Measurements from ENCODE around the gene MAGI1.

MAGI1 gene

DNA sequence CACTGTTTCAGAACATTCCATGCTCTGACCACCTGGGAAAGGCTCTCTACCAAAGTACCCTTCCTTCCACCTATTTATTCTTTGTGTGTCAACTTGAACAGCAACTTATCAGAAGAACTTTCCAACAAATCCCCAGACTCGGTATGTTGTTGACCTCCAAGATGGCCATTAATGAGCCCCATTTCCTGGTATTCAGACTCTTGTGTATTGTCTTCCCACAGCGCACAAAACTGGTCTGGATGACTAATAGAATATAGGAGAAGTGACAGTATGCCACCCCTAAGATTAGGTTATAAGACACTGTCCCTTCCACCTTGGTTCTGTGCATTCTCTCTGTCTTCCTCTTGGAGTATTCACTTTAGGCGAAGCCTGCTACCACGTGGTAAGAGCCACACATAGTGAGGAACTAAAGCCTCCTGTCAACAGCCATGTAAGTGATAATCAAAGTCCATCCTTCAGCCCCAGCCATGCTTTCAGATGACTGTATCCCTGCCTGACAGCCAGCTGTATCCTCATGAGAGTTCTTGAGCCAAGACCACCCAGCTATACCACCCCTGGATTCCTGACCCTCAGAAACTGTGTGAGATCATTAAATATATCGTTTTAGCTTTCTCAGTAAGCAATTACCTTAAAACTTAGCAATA lies 481.7 kb downstream of the MAGI1 start:
- Histone ChIP-seq H3K4me3 (ENCODE audit: low read depth in 1 of 2, low read length in 1 of 2) (no peak overlapping the region), H3K27me3 (no peaks in the 10 kb centered on the region), H3K36me3 (no peaks in the 10 kb centered on the region), H3K9me3 (no peaks in the 10 kb centered on the region), H3K4me1 (ENCODE audit: control insufficient read depth in 1 of 2, insufficient read depth in 1 of 2, low read depth in 1 of 2, low read length in 1 of 2) (no peaks in the 10 kb centered on the region), H3K27ac (no peak overlapping the region)
- TF ChIP-seq, protein P1, sequence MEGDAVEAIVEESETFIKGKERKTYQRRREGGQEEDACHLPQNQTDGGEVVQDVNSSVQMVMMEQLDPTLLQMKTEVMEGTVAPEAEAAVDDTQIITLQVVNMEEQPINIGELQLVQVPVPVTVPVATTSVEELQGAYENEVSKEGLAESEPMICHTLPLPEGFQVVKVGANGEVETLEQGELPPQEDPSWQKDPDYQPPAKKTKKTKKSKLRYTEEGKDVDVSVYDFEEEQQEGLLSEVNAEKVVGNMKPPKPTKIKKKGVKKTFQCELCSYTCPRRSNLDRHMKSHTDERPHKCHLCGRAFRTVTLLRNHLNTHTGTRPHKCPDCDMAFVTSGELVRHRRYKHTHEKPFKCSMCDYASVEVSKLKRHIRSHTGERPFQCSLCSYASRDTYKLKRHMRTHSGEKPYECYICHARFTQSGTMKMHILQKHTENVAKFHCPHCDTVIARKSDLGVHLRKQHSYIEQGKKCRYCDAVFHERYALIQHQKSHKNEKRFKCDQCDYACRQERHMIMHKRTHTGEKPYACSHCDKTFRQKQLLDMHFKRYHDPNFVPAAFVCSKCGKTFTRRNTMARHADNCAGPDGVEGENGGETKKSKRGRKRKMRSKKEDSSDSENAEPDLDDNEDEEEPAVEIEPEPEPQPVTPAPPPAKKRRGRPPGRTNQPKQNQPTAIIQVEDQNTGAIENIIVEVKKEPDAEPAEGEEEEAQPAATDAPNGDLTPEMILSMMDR (IDR thresholded peaks at IDR 0.05): no peak

DNA sequence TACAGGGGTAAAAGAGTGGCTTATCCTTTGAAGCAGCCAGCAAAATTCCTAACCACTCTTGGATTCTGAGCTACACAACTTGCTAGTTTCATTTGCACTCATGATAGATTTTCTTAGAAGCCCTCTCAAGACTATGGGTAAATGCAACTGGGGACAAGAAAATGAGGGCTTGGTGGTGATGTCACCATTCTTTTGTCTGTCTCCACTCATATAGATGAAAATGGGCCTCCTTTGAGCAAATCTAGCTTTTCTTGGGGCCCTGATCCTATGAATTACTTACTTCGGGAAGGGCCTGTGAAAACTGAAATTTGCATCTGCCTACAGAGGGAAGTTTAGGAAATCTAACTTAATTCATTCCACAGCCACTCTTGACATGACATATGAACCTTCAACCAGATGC lies 486.3 kb downstream of the MAGI1 start:
- no peaks in the 10 kb centered on the region for H3K9me3 ChIP-seq
- peaks cover 35% of the 10 kb centered on the region for H3K27me3 ChIP-seq
- H3K27ac ChIP-seq: no peak overlapping the region
- no peak overlapping the region for H3K4me3 ChIP-seq (ENCODE audit: low read depth in 1 of 2, low read length in 1 of 2)
- TF ChIP-seq, protein P1 (IDR thresholded peaks at IDR 0.05): no peak
- H3K36me3 ChIP-seq: no peaks in the 10 kb centered on the region
- no peaks in the 10 kb centered on the region for H3K4me1 ChIP-seq (ENCODE audit: control insufficient read depth in 1 of 2, insufficient read depth in 1 of 2, low read depth in 1 of 2, low read length in 1 of 2)

DNA sequence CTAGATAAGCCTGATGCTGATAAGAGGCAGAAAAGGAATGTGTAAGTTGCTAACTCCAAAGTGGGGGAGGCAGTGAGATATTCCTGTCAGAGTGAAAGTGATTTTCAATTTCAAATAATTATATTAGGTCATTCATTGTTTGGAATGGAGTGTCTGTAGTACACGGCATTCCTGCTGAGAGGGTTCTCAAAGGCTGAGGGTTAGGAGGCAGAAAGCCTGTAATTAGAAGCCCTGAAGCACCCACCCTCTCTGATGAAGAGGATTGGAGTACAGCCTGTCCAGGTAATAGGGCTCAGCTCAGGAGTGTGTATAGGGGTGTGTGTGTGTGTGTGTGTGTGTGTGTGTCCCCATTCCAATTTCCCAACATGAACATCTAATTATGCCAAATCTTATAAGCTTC lies 486.8 kb downstream of the MAGI1 start:
- Histone ChIP-seq H3K4me3 (ENCODE audit: low read depth in 1 of 2, low read length in 1 of 2) (no peak overlapping the region), H3K4me1 (ENCODE audit: control insufficient read depth in 1 of 2, insufficient read depth in 1 of 2, low read depth in 1 of 2, low read length in 1 of 2) (no peaks in the 10 kb centered on the region), H3K36me3 (no peaks in the 10 kb centered on the region), H3K27ac (no peak overlapping the region), H3K27me3 (peaks cover 39% of the 10 kb centered on the region), H3K9me3 (no peaks in the 10 kb centered on the region)
- TF ChIP-seq, protein P1 (IDR thresholded peaks at IDR 0.05): no peak

DNA sequence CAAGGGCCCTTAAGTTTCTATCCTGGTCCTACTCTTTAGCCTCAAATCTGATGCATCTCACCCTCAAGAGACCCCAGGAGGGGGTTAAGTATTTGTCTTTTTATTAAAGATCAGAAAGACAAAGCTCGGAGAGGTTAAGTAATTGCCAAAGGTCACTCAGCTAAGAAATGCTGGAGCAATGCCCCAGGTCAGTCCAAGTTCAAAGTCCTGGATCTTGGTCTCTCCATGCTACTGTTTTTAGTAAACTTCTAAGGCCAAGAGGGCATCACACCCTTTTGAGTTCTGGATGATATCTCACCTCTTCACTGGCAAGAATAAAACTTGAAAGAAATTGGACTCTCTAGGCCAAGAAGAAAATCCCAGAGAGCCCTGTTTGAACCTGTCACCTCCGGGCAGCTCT lies 488.6 kb downstream of the MAGI1 start:
- TF ChIP-seq, protein P1 (IDR thresholded peaks at IDR 0.05): no peak
- peaks cover 39% of the 10 kb centered on the region for H3K27me3 ChIP-seq
- H3K4me3 ChIP-seq (ENCODE audit: low read depth in 1 of 2, low read length in 1 of 2): no peak overlapping the region
- H3K27ac ChIP-seq: no peak overlapping the region
- H3K9me3 ChIP-seq: no peaks in the 10 kb centered on the region
- H3K4me1 ChIP-seq (ENCODE audit: control insufficient read depth in 1 of 2, insufficient read depth in 1 of 2, low read depth in 1 of 2, low read length in 1 of 2): no peaks in the 10 kb centered on the region
- no peaks in the 10 kb centered on the region for H3K36me3 ChIP-seq

DNA sequence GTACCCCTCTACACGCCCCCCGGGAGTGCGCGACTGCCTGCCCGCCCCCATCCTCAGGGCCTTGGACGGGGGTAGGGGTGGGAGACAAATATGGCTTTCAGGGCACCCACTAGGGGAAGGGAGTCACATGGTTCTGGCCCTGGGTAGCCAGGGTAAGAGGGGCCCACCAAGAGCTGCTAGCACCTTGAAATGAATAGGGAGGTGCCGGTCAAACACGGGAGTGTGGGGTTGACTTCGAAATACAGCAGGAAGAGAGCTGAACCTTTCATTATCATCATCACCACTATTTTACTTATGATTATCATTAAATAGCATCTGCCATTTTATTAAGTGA lies 489.1 kb downstream of the MAGI1 start:
- no peaks in the 10 kb centered on the region for H3K36me3 ChIP-seq
- no peaks in the 10 kb centered on the region for H3K4me1 ChIP-seq (ENCODE audit: control insufficient read depth in 1 of 2, insufficient read depth in 1 of 2, low read depth in 1 of 2, low read length in 1 of 2)
- no peaks in the 10 kb centered on the region for H3K9me3 ChIP-seq
- peaks cover 39% of the 10 kb centered on the region for H3K27me3 ChIP-seq
- no peak overlapping the region for H3K27ac ChIP-seq
- TF ChIP-seq, protein P1 (IDR thresholded peaks at IDR 0.05): no peak
- H3K4me3 ChIP-seq (ENCODE audit: low read depth in 1 of 2, low read length in 1 of 2): no peak overlapping the region

Data from neutrophil (primary cell).